HG03097 (cell line): ENCODE measurements around the gene SMOC1.

Experiments
- ATAC-seq: cut with Tn5 transposase; IDR thresholded peaks from one replicate; pipeline ENCODE4 v1.9.1; 2021; ENCODE audit not compliant: unreplicated experiment, low FRiP score

The SMOC1 gene

GRCh38 chr14:69937367-69938081, 58.3 kb downstream of the SMOC1 start:
- no peak for ATAC-seq

GRCh38 chr14:69938751-69939150, 59.5 kb downstream of the SMOC1 start:
- ATAC-seq, result no peak

- ATAC-seq, result no peak
Measured at GRCh38 chr14:69941768-69942742, 62.8 kb downstream of the SMOC1 start.

- ATAC-seq, result no peak
Measured at GRCh38 chr14:69943084-69943780, 64.0 kb downstream of the SMOC1 start.

GRCh38 chr14:69945347-69945746, 66.1 kb downstream of the SMOC1 start:
- ATAC-seq, result no peak

- ATAC-seq, result no peak
Measured at GRCh38 chr14:69945912-69946311, 66.7 kb downstream of the SMOC1 start.

- no peak for ATAC-seq
Measured at GRCh38 chr14:69948351-69948750, 69.1 kb downstream of the SMOC1 start.

- no peak for ATAC-seq
Measured at GRCh38 chr14:69951263-69951662, 72.0 kb downstream of the SMOC1 start.

- no peak for ATAC-seq
Measured at GRCh38 chr14:69951935-69952334, 72.7 kb downstream of the SMOC1 start.

GRCh38 chr14:69953266-69953915, 74.2 kb downstream of the SMOC1 start:
- no peak for ATAC-seq

- no peak for ATAC-seq
Measured at GRCh38 chr14:69955855-69956845, 76.9 kb downstream of the SMOC1 start.

GRCh38 chr14:69956970-69957369, 77.8 kb downstream of the SMOC1 start:
- ATAC-seq, result no peak

GRCh38 chr14:69957986-69958385, 78.8 kb downstream of the SMOC1 start:
- ATAC-seq, result no peak

- no peak for ATAC-seq
Measured at GRCh38 chr14:69959136-69959535, 79.9 kb downstream of the SMOC1 start.

GRCh38 chr14:69960296-69960695, 81.1 kb downstream of the SMOC1 start:
- ATAC-seq, result no peak

GRCh38 chr14:69963966-69964365, 84.8 kb downstream of the SMOC1 start:
- ATAC-seq, result no peak

- ATAC-seq, result no peak
Measured at GRCh38 chr14:69964841-69965240, 85.6 kb downstream of the SMOC1 start.

GRCh38 chr14:69968132-69968531, 88.9 kb downstream of the SMOC1 start:
- no peak for ATAC-seq

- no peak for ATAC-seq
Measured at GRCh38 chr14:69968681-69969080, 89.5 kb downstream of the SMOC1 start.
